Ishikawa (cell line): ENCODE data around the gene GNG7.

Experiments used
- TAF1 ChIP-seq: IDR thresholded peaks from 2 replicates; pipeline ENCODE4 v1.6.1; 2012; ENCODE audit warnings: low read depth, mild to moderate bottlenecking
- TF ChIP-seq, protein P1 (sequence below): IDR thresholded peaks from 2 replicates; pipeline ENCODE4 v1.6.1; 2012; ENCODE audit warnings: low read depth, mild to moderate bottlenecking

DNA sequence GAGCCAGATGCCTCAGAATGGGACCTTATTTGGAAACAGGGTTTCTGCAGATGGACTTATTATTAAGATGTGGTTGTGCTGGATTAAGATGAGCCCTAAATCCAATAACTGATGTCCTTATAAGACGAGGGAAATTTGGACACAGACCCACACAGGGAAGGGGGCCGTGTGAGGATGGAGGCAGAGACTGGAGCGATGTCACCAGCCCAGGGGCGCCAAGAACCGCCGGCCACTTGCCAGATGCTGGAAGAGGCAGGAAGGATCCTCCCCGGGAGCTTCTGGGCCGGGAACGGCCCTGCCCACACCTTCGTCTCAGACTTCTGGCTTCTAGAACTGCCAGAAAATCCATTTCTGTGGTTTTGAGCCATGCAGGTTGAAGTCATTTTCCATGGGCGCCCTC is 26.6 kb downstream of the GNG7 start:
- TF ChIP-seq TAF1 = no peak
- TF ChIP-seq, protein P1, sequence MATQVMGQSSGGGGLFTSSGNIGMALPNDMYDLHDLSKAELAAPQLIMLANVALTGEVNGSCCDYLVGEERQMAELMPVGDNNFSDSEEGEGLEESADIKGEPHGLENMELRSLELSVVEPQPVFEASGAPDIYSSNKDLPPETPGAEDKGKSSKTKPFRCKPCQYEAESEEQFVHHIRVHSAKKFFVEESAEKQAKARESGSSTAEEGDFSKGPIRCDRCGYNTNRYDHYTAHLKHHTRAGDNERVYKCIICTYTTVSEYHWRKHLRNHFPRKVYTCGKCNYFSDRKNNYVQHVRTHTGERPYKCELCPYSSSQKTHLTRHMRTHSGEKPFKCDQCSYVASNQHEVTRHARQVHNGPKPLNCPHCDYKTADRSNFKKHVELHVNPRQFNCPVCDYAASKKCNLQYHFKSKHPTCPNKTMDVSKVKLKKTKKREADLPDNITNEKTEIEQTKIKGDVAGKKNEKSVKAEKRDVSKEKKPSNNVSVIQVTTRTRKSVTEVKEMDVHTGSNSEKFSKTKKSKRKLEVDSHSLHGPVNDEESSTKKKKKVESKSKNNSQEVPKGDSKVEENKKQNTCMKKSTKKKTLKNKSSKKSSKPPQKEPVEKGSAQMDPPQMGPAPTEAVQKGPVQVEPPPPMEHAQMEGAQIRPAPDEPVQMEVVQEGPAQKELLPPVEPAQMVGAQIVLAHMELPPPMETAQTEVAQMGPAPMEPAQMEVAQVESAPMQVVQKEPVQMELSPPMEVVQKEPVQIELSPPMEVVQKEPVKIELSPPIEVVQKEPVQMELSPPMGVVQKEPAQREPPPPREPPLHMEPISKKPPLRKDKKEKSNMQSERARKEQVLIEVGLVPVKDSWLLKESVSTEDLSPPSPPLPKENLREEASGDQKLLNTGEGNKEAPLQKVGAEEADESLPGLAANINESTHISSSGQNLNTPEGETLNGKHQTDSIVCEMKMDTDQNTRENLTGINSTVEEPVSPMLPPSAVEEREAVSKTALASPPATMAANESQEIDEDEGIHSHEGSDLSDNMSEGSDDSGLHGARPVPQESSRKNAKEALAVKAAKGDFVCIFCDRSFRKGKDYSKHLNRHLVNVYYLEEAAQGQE = no peak
